Muscle of back (tissue), 11 donors: ENCODE measurements around the gene TCF25. TPM values are rescaled to one million over a fixed set of nuclear protein-coding genes. Genes with fewer than 3 reads are reported as not detected.

Experiments used
- DNase-seq, 3 donors: peaks; one replicate each; pipeline versions ENCODE4 v3.0.0 to v3.0.0-alpha.2; 2013
- polyA plus RNA-seq, 10 donors: library from polyadenylated mRNA; unstranded; fragments of 120-200 nt; gene quantifications; one replicate each; pipeline ENCODE4 v1.2.1, GENCODE V29; 2013; ENCODE audit not compliant: insufficient read length in 10 of 10

The TCF25 gene
- polyA plus RNA-seq, 10 donors, result 83.4 to 121 (median 99.3) TPM

GRCh38 chr16:89936508-89936907 is 63.1 kb downstream of the TCF25 start:
- no peak for DNase-seq

- DNase-seq, result no peak
Observed at GRCh38 chr16:89936981-89937380, 63.6 kb downstream of the TCF25 start.

- no peak for DNase-seq
Observed at GRCh38 chr16:89938175-89938885, 64.9 kb downstream of the TCF25 start.

GRCh38 chr16:89944773-89945172 is 71.4 kb downstream of the TCF25 start:
- DNase-seq, result no peak

- no peak for DNase-seq
Observed at GRCh38 chr16:89945654-89946053, 72.3 kb downstream of the TCF25 start.

- DNase-seq, result no peak
Observed at GRCh38 chr16:89946515-89946914, 73.1 kb downstream of the TCF25 start.

GRCh38 chr16:89949121-89949742 is 75.8 kb downstream of the TCF25 start:
- no peak for DNase-seq

GRCh38 chr16:89949756-89950155 is 76.4 kb downstream of the TCF25 start:
- no peak for DNase-seq

GRCh38 chr16:89951509-89951908 is 78.1 kb downstream of the TCF25 start:
- no peak for DNase-seq

- DNase-seq, result no peak
Observed at GRCh38 chr16:89952049-89952448, 78.7 kb downstream of the TCF25 start.

- DNase-seq, result no peak
Observed at GRCh38 chr16:89952551-89952950, 79.2 kb downstream of the TCF25 start.

- DNase-seq, result no peak
Observed at GRCh38 chr16:89953671-89954406, 80.4 kb downstream of the TCF25 start.

- DNase-seq, result no peak
Observed at GRCh38 chr16:89954462-89954861, 81.1 kb downstream of the TCF25 start.

- DNase-seq, result no peak
Observed at GRCh38 chr16:89955001-89955685, 81.8 kb downstream of the TCF25 start.

GRCh38 chr16:89956505-89957215 is 83.3 kb downstream of the TCF25 start:
- no peak for DNase-seq

- no peak for DNase-seq
Observed at GRCh38 chr16:89957216-89957785, 83.9 kb downstream of the TCF25 start.

- DNase-seq, result peak; percentile 17 to 47 (median 19)
Observed at GRCh38 chr16:89958068-89958467, 84.7 kb downstream of the TCF25 start.

- no peak for DNase-seq
Observed at GRCh38 chr16:89958596-89958995, 85.2 kb downstream of the TCF25 start.

- no peak for DNase-seq
Observed at GRCh38 chr16:89960966-89961365, 87.6 kb downstream of the TCF25 start.
